ENCODE data around the gene CCDC106. TPM values are rescaled to one million over a fixed set of nuclear protein-coding genes. Genes with fewer than 3 reads are reported as not detected.

CCDC106 gene
- total RNA-seq, 1 experiment from 2014 or later = 36.0 TPM

DNA sequence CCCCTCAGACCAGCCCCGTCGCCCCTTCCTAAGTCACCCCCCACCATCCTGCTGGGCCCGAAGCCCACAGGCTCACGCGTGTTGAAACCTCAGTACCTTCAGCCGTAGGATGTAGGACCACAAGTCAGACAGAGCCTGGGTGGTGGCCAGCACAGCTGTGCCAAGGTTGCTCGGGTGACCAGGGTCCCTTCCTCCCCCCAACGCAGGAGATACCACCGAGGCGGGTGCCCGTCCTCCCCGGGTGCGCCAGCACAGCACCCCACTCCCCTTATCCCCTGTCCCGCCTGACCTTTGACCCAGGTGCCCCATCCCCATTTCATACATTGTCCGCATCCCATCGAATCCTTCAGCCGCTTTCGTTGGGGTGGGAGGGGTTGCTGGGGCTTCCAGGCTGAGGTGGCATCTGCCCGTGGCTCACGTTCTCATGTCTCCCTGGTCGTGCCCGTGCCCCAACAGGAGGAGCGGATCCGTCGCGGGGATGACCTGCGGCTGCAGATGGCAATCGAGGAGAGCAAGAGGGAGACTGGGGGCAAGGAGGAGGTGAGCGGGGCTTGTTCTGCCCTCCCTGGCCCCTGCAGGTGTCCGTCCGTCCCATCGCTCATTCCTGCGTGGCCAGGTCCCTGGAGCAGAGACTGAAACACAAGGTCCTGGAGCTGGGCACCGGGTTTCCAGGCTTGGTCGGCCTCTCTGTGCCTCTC lies 41.5 kb downstream of the CCDC106 start:
- no peaks in the 10 kb centered on the region for H3K4me1 ChIP-seq (ENCODE audit: insufficient read depth, low read length)
- BruUV-seq (replicated peaks) = no TSS peak
- no peaks in the 10 kb centered on the region for H3K9me2 ChIP-seq (replicated peaks; ENCODE audit: low read length)
- ATAC-seq = no peak
- H3K9me3 ChIP-seq (ENCODE audit: low read length) = no peaks in the 10 kb centered on the region
- no peak overlapping the region for H3K4me3 ChIP-seq (ENCODE audit: low read length)
- H4K20me1 ChIP-seq (ENCODE audit: low read length) = peaks cover 10% of the 10 kb centered on the region; the same call in 1 of the 2 replicates
- ChIA-PET POLR2A (ENCODE audit: unreplicated experiment) (no interaction called here), CTCF (no interaction called here)
- H3K36me3 ChIP-seq (ENCODE audit: low read depth, low read length) = peaks cover 47% of the 10 kb centered on the region
- no peaks in the 10 kb centered on the region for H3F3A ChIP-seq (ENCODE audit: low read length, unreplicated experiment)
- no peaks in the 10 kb centered on the region for H3K27me3 ChIP-seq (ENCODE audit: low read length)
- DNase-seq = no peak
- peaks cover 22% of the 10 kb centered on the region for H3K79me2 ChIP-seq (ENCODE audit: low read length)
- no peak overlapping the region for H3K9ac ChIP-seq (ENCODE audit: low read length)
- H2AFZ ChIP-seq (ENCODE audit: low read length) = no peak overlapping the region
- no peak for TF ChIP-seq EZH2phosphoT487 (IDR thresholded peaks at IDR 0.05; ENCODE audit: borderline replicate concordance, low read length)
- TF ChIP-seq EZH2 (IDR thresholded peaks at IDR 0.05; ENCODE audit: low read length, unreplicated experiment) = no peak
- no peak for TF ChIP-seq CTCF (conservative IDR thresholded peaks at IDR 0.05; ENCODE audit: low read depth, low read length)
- H3K27ac ChIP-seq (ENCODE audit: low read length) = no peak overlapping the region
- intact Hi-C loops (cut with micrococcal nuclease) = no loop called here
- H3K4me2 ChIP-seq (ENCODE audit: low read length) = no peak overlapping the region

GRCh38 chr19:55690109-55690768 lies 42.2 kb downstream of the CCDC106 start:
- H3K9ac ChIP-seq (ENCODE audit: low read length) = no peak overlapping the region
- H3K4me3 ChIP-seq (ENCODE audit: low read length) = no peak overlapping the region
- no TSS peak for BruUV-seq (replicated peaks)
- no peaks in the 10 kb centered on the region for H3K9me3 ChIP-seq (ENCODE audit: low read length)
- no peak for DNase-seq
- ChIA-PET CTCF (no interaction called here), POLR2A (ENCODE audit: unreplicated experiment) (no interaction called here)
- H3K79me2 ChIP-seq (ENCODE audit: low read length) = peaks cover 16% of the 10 kb centered on the region; the same call in 1 of the 2 replicates
- H3K9me2 ChIP-seq (replicated peaks; ENCODE audit: low read length) = no peaks in the 10 kb centered on the region
- H2AFZ ChIP-seq (ENCODE audit: low read length) = no peak overlapping the region
- no peaks in the 10 kb centered on the region for H3F3A ChIP-seq (ENCODE audit: low read length, unreplicated experiment)
- intact Hi-C loops (cut with micrococcal nuclease) = no loop called here
- peaks cover 9% of the 10 kb centered on the region; the same call in 1 of the 2 replicates for H4K20me1 ChIP-seq (ENCODE audit: low read length)
- no peak overlapping the region for H3K27ac ChIP-seq (ENCODE audit: low read length)
- ATAC-seq = no peak
- H3K4me2 ChIP-seq (ENCODE audit: low read length) = no peak overlapping the region
- H3K27me3 ChIP-seq (ENCODE audit: low read length) = no peaks in the 10 kb centered on the region
- no peaks in the 10 kb centered on the region for H3K4me1 ChIP-seq (ENCODE audit: insufficient read depth, low read length)
- peaks cover 48% of the 10 kb centered on the region for H3K36me3 ChIP-seq (ENCODE audit: low read depth, low read length)
- TF ChIP-seq CTCF (conservative IDR thresholded peaks at IDR 0.05; ENCODE audit: low read depth, low read length) (no peak), EZH2 (IDR thresholded peaks at IDR 0.05; ENCODE audit: low read length, unreplicated experiment) (no peak), EZH2phosphoT487 (IDR thresholded peaks at IDR 0.05; ENCODE audit: borderline replicate concordance, low read length) (no peak)
